K562 (cell line): ENCODE measurements around the gene ZBTB20. TPM values are rescaled to one million over a fixed set of nuclear protein-coding genes. Genes with fewer than 3 reads are reported as not detected.

Experiments
- ATAC-seq: fragments of 200-7000 bp; cut with Tn5 transposase; 3 replicates; pipeline ENCODE4 v1.9.1; 2020; ENCODE audit warnings: moderate library complexity
- BruUV-seq: library from RNA; stranded (reverse); fragments of 400-500 nt; replicated peaks from 2 replicates; lab custom pipeline; 2021; lab: Mats Ljungman, UMichigan
- CTCF ChIA-PET: fragments of 300-600 bp; formaldehyde crosslinking; extraction: SDS; loops from one replicate; lab custom pipeline; 2021; ENCODE audit warnings: low intra/inter-chr PET ratio; lab: Yijun Ruan, JAX
- POLR2A ChIA-PET: fragments of 300-600, 350-650 bp; sonication (Branson Sonifier 250); formaldehyde crosslinking; extraction: SDS; loops from one replicate; lab custom pipeline; 2021; ENCODE audit warnings: antibody characterized with exemption, inconsistent platforms; lab: Yijun Ruan, JAX
- DNase-seq, 4 experiments: peaks; one replicate each; pipeline versions ENCODE4 v3.0.0 to v3.0.0-alpha.2; 2011 to 2018; ENCODE audit warnings: low spot score in 3 of 4, mixed read lengths in 3 of 4; ENCODE audit errors: extremely low read depth in 1 of 4
- FAIRE-seq: peaks from 2 replicates; lab custom pipeline; 2011; peaks lifted over from hg19 to GRCh38; lab: Jason Lieb, UNC
- H2AFZ ChIP-seq: 2 replicates; pipeline ENCODE4 v1.6.0; 2011; ENCODE audit warnings: low read depth, low read length, control low read depth, inconsistent platforms
- H3K27ac ChIP-seq: fragments of 200-600 bp; 3 replicates; pipeline ENCODE4 v1.8.0; 2011; ENCODE audit warnings: low read depth, mild to moderate bottlenecking, control low read depth, inconsistent platforms, low read length, moderate library complexity, mixed read lengths; ENCODE audit errors: extremely low read depth
- H3K27me3 ChIP-seq, 2 experiments: fragments of 300-600 bp in 1 of 2; 2 replicates in 1 of 2; 3 replicates in 1 of 2; pipeline versions ENCODE4 v1.6.0 to v1.8.0; 2011; ENCODE audit warnings: inconsistent platforms in 2 of 2, low read length in 2 of 2, mild to moderate bottlenecking in 1 of 2, mixed read lengths in 1 of 2, moderate library complexity in 1 of 2; ENCODE audit not compliant: control insufficient read depth in 2 of 2, insufficient read depth in 2 of 2
- H3K36me3 ChIP-seq: fragments of 300-600 bp; 3 replicates; pipeline ENCODE4 v1.8.0; 2011; ENCODE audit warnings: mild to moderate bottlenecking, low read length, inconsistent platforms; ENCODE audit not compliant: control insufficient read depth, insufficient read depth
- H3K4me1 ChIP-seq, 2 experiments: fragments of 200-600 bp in 1 of 2; replicated peaks in 1 of 2; 2 replicates in 1 of 2; 3 replicates in 1 of 2; pipeline versions ENCODE4 v1.5.1 to v1.8.0; 2011; ENCODE audit warnings: inconsistent platforms in 2 of 2, low read length in 2 of 2, mild to moderate bottlenecking in 1 of 2, mixed read lengths in 1 of 2, moderate library complexity in 1 of 2; ENCODE audit not compliant: control insufficient read depth in 2 of 2, insufficient read depth in 2 of 2
- H3K4me2 ChIP-seq: 2 replicates; pipeline ENCODE4 v1.6.1; 2011; ENCODE audit warnings: low read length, control low read depth, inconsistent platforms, mixed read lengths; ENCODE audit not compliant: insufficient read depth
- H3K4me3 ChIP-seq: fragments of 200-600 bp; sonication (generic), shearing (Covaris generic); 2 replicates; pipeline ENCODE4 v1.5.1; 2016; ENCODE audit warnings: control low read depth, inconsistent platforms
- H3K79me2 ChIP-seq: fragments of 200-600 bp; 3 replicates; pipeline ENCODE4 v1.8.0; 2011; ENCODE audit warnings: low read length, inconsistent platforms; ENCODE audit not compliant: control insufficient read depth, insufficient read depth
- H3K9ac ChIP-seq, 2 experiments: 2 replicates each; pipeline versions ENCODE4 v1.6.0 to v1.6.1; 2011; ENCODE audit warnings: low read depth in 2 of 2, low read length in 2 of 2, control low read depth in 1 of 2, inconsistent platforms in 1 of 2, mild to moderate bottlenecking in 1 of 2, mixed read lengths in 1 of 2; ENCODE audit not compliant: insufficient read depth in 1 of 2
- H3K9me1 ChIP-seq: one replicate; pipeline ENCODE4 v1.6.0; 2011; ENCODE audit warnings: inconsistent platforms, mild to moderate bottlenecking, low read length, moderate library complexity; ENCODE audit not compliant: control insufficient read depth, insufficient read depth
- H3K9me3 ChIP-seq: replicated peaks from 2 replicates; pipeline ENCODE4 v1.5.1; 2011; ENCODE audit warnings: low read depth, low read length, inconsistent platforms; ENCODE audit not compliant: control insufficient read depth, insufficient read depth
- H4K20me1 ChIP-seq: replicated peaks from 2 replicates; pipeline ENCODE4 v1.6.1; 2011; ENCODE audit warnings: low read length, inconsistent platforms, mixed read lengths; ENCODE audit not compliant: control insufficient read depth, insufficient read depth
- BCL6 ChIP-seq: fragments of 250-450 bp; sonication (Bioruptor Pico); IDR thresholded peaks from 2 replicates; pipeline ENCODE4 v1.4.0; 2020
- CEBPB ChIP-seq: fragments of 450-650 bp; IDR thresholded peaks from 2 replicates; pipeline ENCODE4 v1.6.1; 2016; ENCODE audit warnings: missing genetic modification characterization, missing compliant biosample characterization
- CEBPG ChIP-seq, 3 experiments: fragments of 200-800 bp in 1 of 3; sonication (Bioruptor generic) in 1 of 3; sonication (generic) in 1 of 3; formaldehyde crosslinking in 1 of 3; IDR thresholded peaks in 2 of 3; conservative IDR thresholded peaks in 1 of 3; 2 replicates each; pipeline versions ENCODE4 v1.6.1 to v1.8.0; 2016 to 2022; ENCODE audit warnings: missing compliant biosample characterization in 2 of 3, missing genetic modification characterization in 2 of 3, mild to moderate bottlenecking in 1 of 3, missing genetic modification reagents in 1 of 3
- HMG20B ChIP-seq: fragments of 250-450 bp; sonication (Bioruptor Pico); IDR thresholded peaks from 2 replicates; pipeline ENCODE4 v1.5.0; 2021; ENCODE audit warnings: mild to moderate bottlenecking
- PCBP1 ChIP-seq: fragments of 200-400 bp; formaldehyde crosslinking; IDR thresholded peaks from 2 replicates; pipeline ENCODE4 v1.6.1; 2018; ENCODE audit warnings: mild to moderate bottlenecking, low read depth, low read length; ENCODE audit not compliant: poor library complexity, severe bottlenecking
- PML ChIP-seq: IDR thresholded peaks from 2 replicates; pipeline ENCODE4 v1.6.1; 2012; ENCODE audit warnings: low read length, inconsistent platforms
- RAD21 ChIP-seq, 2 experiments: fragments of 250-450 bp in 1 of 2; fragments of 450-650 bp in 1 of 2; sonication (Bioruptor Pico) in 1 of 2; formaldehyde crosslinking in 1 of 2; IDR thresholded peaks in 1 of 2; conservative IDR thresholded peaks in 1 of 2; 2 replicates each; pipeline versions ENCODE4 v1.4.0 to v1.8.0; 2020 to 2022; ENCODE audit warnings: mild to moderate bottlenecking in 2 of 2, moderate library complexity in 1 of 2
- RERE ChIP-seq: sonication (generic); formaldehyde crosslinking; IDR thresholded peaks from 2 replicates; pipeline ENCODE4 v1.8.0; 2023; ENCODE audit warnings: missing genetic modification reagents, mild to moderate bottlenecking, borderline replicate concordance
- SMC3 ChIP-seq: conservative IDR thresholded peaks from 2 replicates; pipeline ENCODE4 v1.6.1; 2011; ENCODE audit warnings: low read depth, low read length, improper control_type of control experiment; ENCODE audit not compliant: insufficient read depth
- TEAD2 ChIP-seq: fragments of 450-650 bp; IDR thresholded peaks from 2 replicates; pipeline ENCODE4 v1.6.1; 2016; ENCODE audit warnings: missing genetic modification characterization, control low read depth, missing compliant biosample characterization
- TEAD4 ChIP-seq, 2 experiments: sonication (generic) in 1 of 2; formaldehyde crosslinking in 1 of 2; IDR thresholded peaks; 2 replicates each; pipeline versions ENCODE4 v1.6.1 to v1.8.0; 2012 to 2022; ENCODE audit warnings: borderline replicate concordance in 1 of 2, inconsistent platforms in 1 of 2, low read length in 1 of 2, mild to moderate bottlenecking in 1 of 2, missing genetic modification reagents in 1 of 2
- ZNF507 ChIP-seq: conservative IDR thresholded peaks from 2 replicates; pipeline ENCODE4 v1.6.1; 2017; ENCODE audit warnings: missing genetic modification characterization, missing compliant biosample characterization
- WGBS: fragments of 100-300 bp; shearing (Covaris generic); methylation state at CpG from one replicate; pipeline ENCODE4 v1.1.6; 2016; ENCODE audit warnings: low coverage, mixed read lengths; ENCODE audit not compliant: insufficient coverage; ENCODE audit errors: missing lambda C conversion rate; 5-methylcytosine and 5-hydroxymethylcytosine counted together
- in situ Hi-C: fragments of 300-500 bp; cut with MboI; formaldehyde crosslinking; loops from 4 replicates; pipeline ENCODE4 v1.15.0; 2018; ENCODE audit warnings: inconsistent platforms, mixed read lengths
- intact Hi-C: fragments of 100-400 bp; cut with micrococcal nuclease; formaldehyde crosslinking; loops from 2 replicates; pipeline ENCODE4 v1.14.2; 2022
- polyA plus RNA-seq, 8 experiments: library from polyadenylated mRNA; depleted of rRNA in 4 of 8; stranded (reverse) in 5 of 8; unstranded in 3 of 8; fragments of >200 nt; fragmentation: Nextera tagmentation in 2 of 8; fragmentation: Illumina TruSeq in 1 of 8; extraction: Ambion mirVana in 2 of 8; extraction: Trizol in 1 of 8; gene quantifications; 2 replicates each; pipeline versions ENCODE4 v1.2.1 to v1.2.3, GENCODE V29; 2011 to 2014; ENCODE audit warnings: inconsistent platforms in 1 of 8, missing spikeins in 1 of 8
- total RNA-seq, 7 experiments: library from RNA; depleted of rRNA in 6 of 7; stranded (reverse); fragments of >200 nt in 6 of 7; fragmentation: Illumina TruSeq in 2 of 7; extraction: Trizol in 2 of 7; gene quantifications; 2 replicates each; pipeline versions ENCODE4 v1.2.1 to v1.2.3, GENCODE V29; 2011 to 2021; ENCODE audit warnings: low replicate concordance in 1 of 7

Gene ZBTB20
- total and polyA plus RNA-seq, 9 of the 15 experiments (the other 6 are each of a cell fraction or from before 2014, with no cell fraction given): 0.17 to 1.7 (median 0.45) TPM

GRCh38 chr3:114418724-114419543 is 728.2 kb downstream of the ZBTB20 start:
- Histone ChIP-seq H3K36me3 (no peaks in the 10 kb centered on the region), H3K9me3 (no peaks in the 10 kb centered on the region), H3K4me3 (no peak overlapping the region), H4K20me1 (no peaks in the 10 kb centered on the region), H3K9me1 (no peaks in the 10 kb centered on the region), H3K27ac (no peak overlapping the region), H3K27me3 (no peaks in the 10 kb centered on the region), H3K79me2 (no peaks in the 10 kb centered on the region), H3K9ac (no peak overlapping the region), H3K4me1 (no peaks in the 10 kb centered on the region), H2AFZ (no peak overlapping the region), H3K4me2 (no peak overlapping the region)
- intact Hi-C loops: loop anchor here (2.0 kb wide), 1 partner anchor 36 kb away; no protein-coding TSS in a partner anchor
- ATAC-seq (peak; percentile 83), DNase-seq (peak; percentile 20 to 43 (median 36)), FAIRE-seq (no peak)
- ChIA-PET CTCF (no interaction called here), POLR2A (no interaction called here)
- in situ Hi-C loops: no loop called here
- no TSS peak for BruUV-seq
- 5% methylated on average over 7 of the region's 8 CpGs for WGBS
- TF ChIP-seq CEBPG (CRISPR knock-in tag; IDR thresholded peaks at IDR 0.05): no peak
- TF ChIP-seq CEBPG (tag; conservative IDR thresholded peaks at IDR 0.05 in 1 of 2, IDR thresholded peaks at IDR 0.05 in 1 of 2): peak; percentile 62
- TF ChIP-seq SMC3: 0 out of 2 replicates have a peak, but pooled peaks have one; percentile 30
- peak in 1 of 2 experiments; percentile 53; a peak in 3 of 4 replicates for TF ChIP-seq RAD21 (CRISPR knock-in tag; conservative IDR thresholded peaks at IDR 0.05 in 1 of 2, IDR thresholded peaks at IDR 0.05 in 1 of 2)
- TF ChIP-seq CEBPB (tag): peak; percentile 68
- no peak for TF ChIP-seq HMG20B (CRISPR knock-in tag)
- peak; percentile 46; the same call in 1 of the 2 replicates for TF ChIP-seq TEAD4 (IDR thresholded peaks at IDR 0.05; ENCODE audit: low read length)
- no peak for TF ChIP-seq TEAD4 (CRISPR knock-in tag; IDR thresholded peaks at IDR 0.05; ENCODE audit: borderline replicate concordance)
- TF ChIP-seq ZNF507 (tag): no peak
- no peak for TF ChIP-seq RERE (CRISPR knock-in tag)
- peak; percentile 76; the same call in 1 of the 2 replicates for TF ChIP-seq TEAD2
- TF ChIP-seq PCBP1: no peak
- TF ChIP-seq BCL6 (CRISPR knock-in tag): no peak
- no peak for TF ChIP-seq PML
